PC-3 (cell line): Measurements from ENCODE around the gene SPSB1. TPM values are rescaled to one million over a fixed set of nuclear protein-coding genes. Genes with fewer than 3 reads are reported as not detected.

Experiments used
- ATAC-seq: fragments of 200-7000 bp; cut with Tn5 transposase; 2 replicates; pipeline ENCODE4 v1.9.1; 2020; ENCODE audit warnings: mild to moderate bottlenecking, moderate library complexity
- BruUV-seq: library from RNA; stranded (reverse); fragments of 400-500 nt; replicated peaks from 2 replicates; lab custom pipeline; 2021; lab: Mats Ljungman, UMichigan
- CTCF ChIA-PET: fragments of 300-600 bp; sonication (Branson Sonifier 250); formaldehyde crosslinking; loops from one replicate; lab custom pipeline; 2022; ENCODE audit warnings: antibody characterized with exemption; lab: Charles Lee
- POLR2A ChIA-PET: fragments of 300-600 bp; sonication (Branson Sonifier 250); formaldehyde crosslinking; loops from one replicate; lab custom pipeline; 2022; ENCODE audit warnings: antibody characterized with exemption; ENCODE audit not compliant: unreplicated experiment; lab: Charles Lee
- DNase-seq: peaks from one replicate; pipeline ENCODE4 v3.0.0-alpha.2; 2015
- H2AFZ ChIP-seq: fragments of 300-600 bp; sonication (generic); 2 replicates; pipeline ENCODE4 v1.6.0; 2016; ENCODE audit warnings: antibody characterized with exemption, low read length
- H3F3A ChIP-seq: fragments of 300-600 bp; sonication (generic); one replicate; pipeline ENCODE4 v1.6.0; 2017; ENCODE audit warnings: antibody characterized with exemption, low read length, control low read depth, mild to moderate bottlenecking; ENCODE audit not compliant: unreplicated experiment
- H3K27ac ChIP-seq: fragments of 300-600 bp; sonication (generic); 2 replicates; pipeline ENCODE4 v1.5.1; 2016; ENCODE audit warnings: mild to moderate bottlenecking, low read length
- H3K27me3 ChIP-seq: fragments of 300-600 bp; sonication (generic); 2 replicates; pipeline ENCODE4 v1.6.1; 2016; ENCODE audit warnings: low read length, mixed read lengths
- H3K36me3 ChIP-seq: fragments of 300-600 bp; sonication (generic); 2 replicates; pipeline ENCODE4 v1.6.1; 2016; ENCODE audit warnings: low read depth, mixed run types, low read length, mixed read lengths
- H3K4me1 ChIP-seq: fragments of 300-600 bp; sonication (generic); 2 replicates; pipeline ENCODE4 v1.5.1; 2016; ENCODE audit warnings: low read length; ENCODE audit not compliant: insufficient read depth
- H3K4me2 ChIP-seq: fragments of 300-600 bp; sonication (generic); 2 replicates; pipeline ENCODE4 v1.6.0; 2016; ENCODE audit warnings: low read length
- H3K4me3 ChIP-seq: fragments of 300-600 bp; sonication (generic); 2 replicates; pipeline ENCODE4 v1.5.1; 2016; ENCODE audit warnings: mild to moderate bottlenecking, low read length, mixed read lengths
- H3K79me2 ChIP-seq: fragments of 300-600 bp; sonication (generic); 2 replicates; pipeline ENCODE4 v1.6.1; 2017; ENCODE audit warnings: low read length, mixed read lengths
- H3K9ac ChIP-seq: fragments of 300-600 bp; sonication (generic); 2 replicates; pipeline ENCODE4 v1.6.0; 2016; ENCODE audit warnings: mild to moderate bottlenecking, low read length
- H3K9me2 ChIP-seq: fragments of 300-600 bp; sonication (generic); replicated peaks from 2 replicates; pipeline ENCODE4 v1.6.1; 2016; ENCODE audit warnings: mixed run types, low read length, mixed read lengths
- H3K9me3 ChIP-seq: fragments of 300-600 bp; sonication (generic); 2 replicates; pipeline ENCODE4 v1.6.1; 2016; ENCODE audit warnings: low read length, mixed read lengths
- H4K20me1 ChIP-seq: fragments of 300-600 bp; sonication (generic); 2 replicates; pipeline ENCODE4 v1.6.1; 2016; ENCODE audit warnings: low read length, mixed read lengths
- CTCF ChIP-seq: fragments of 300-600 bp; sonication (generic); conservative IDR thresholded peaks from 2 replicates; pipeline ENCODE4 v1.5.1; 2017; ENCODE audit warnings: antibody characterized with exemption, low read depth, mild to moderate bottlenecking, low read length
- EZH2 ChIP-seq: fragments of 300-600 bp; sonication (generic); IDR thresholded peaks from one replicate; pipeline ENCODE4 v1.6.1; 2017; ENCODE audit warnings: antibody characterized with exemption, mild to moderate bottlenecking, low read length; ENCODE audit not compliant: unreplicated experiment
- EZH2phosphoT487 ChIP-seq: fragments of 300-600 bp; sonication (generic); IDR thresholded peaks from 2 replicates; pipeline ENCODE4 v1.6.1; 2018; ENCODE audit warnings: mild to moderate bottlenecking, antibody characterized with exemption, low read length, borderline replicate concordance
- intact Hi-C: fragments of 100-400 bp; cut with micrococcal nuclease; formaldehyde crosslinking; loops from 2 replicates; pipeline ENCODE4 v1.9.0; 2023
- total RNA-seq: library from RNA; depleted of rRNA; stranded (reverse); fragments of >200 nt; gene quantifications from 2 replicates; pipeline ENCODE4 v1.2.3, GENCODE V29; 2014

The SPSB1 gene
- total RNA-seq, 1 experiment from 2014 or later = 18.1 TPM

GRCh38 chr1:9374748-9375341 lies 82.2 kb downstream of the SPSB1 start:
- H3K9me2 ChIP-seq = no peaks in the 10 kb centered on the region
- intact Hi-C loops = no loop called here
- H3K27ac ChIP-seq = no peak overlapping the region
- H3K9me3 ChIP-seq = no peaks in the 10 kb centered on the region
- H3K9ac ChIP-seq = no peak overlapping the region
- H3K27me3 ChIP-seq = no peaks in the 10 kb centered on the region
- peaks cover 2% of the 10 kb centered on the region; the same call in 1 of the 2 replicates for H3K36me3 ChIP-seq
- H3K4me2 ChIP-seq = no peak overlapping the region
- BruUV-seq = no TSS peak
- no peak overlapping the region for H2AFZ ChIP-seq
- POLR2A ChIA-PET = no interaction called here
- no peak overlapping the region for H3K4me3 ChIP-seq
- no peaks in the 10 kb centered on the region for H3F3A ChIP-seq
- ATAC-seq = no peak
- no peak for DNase-seq
- no peaks in the 10 kb centered on the region for H4K20me1 ChIP-seq
- no peaks in the 10 kb centered on the region for H3K4me1 ChIP-seq
- no peak for TF ChIP-seq EZH2
- no peak for TF ChIP-seq CTCF
- TF ChIP-seq EZH2phosphoT487 = no peak
- CTCF ChIA-PET = no interaction called here
- no peaks in the 10 kb centered on the region for H3K79me2 ChIP-seq

DNA sequence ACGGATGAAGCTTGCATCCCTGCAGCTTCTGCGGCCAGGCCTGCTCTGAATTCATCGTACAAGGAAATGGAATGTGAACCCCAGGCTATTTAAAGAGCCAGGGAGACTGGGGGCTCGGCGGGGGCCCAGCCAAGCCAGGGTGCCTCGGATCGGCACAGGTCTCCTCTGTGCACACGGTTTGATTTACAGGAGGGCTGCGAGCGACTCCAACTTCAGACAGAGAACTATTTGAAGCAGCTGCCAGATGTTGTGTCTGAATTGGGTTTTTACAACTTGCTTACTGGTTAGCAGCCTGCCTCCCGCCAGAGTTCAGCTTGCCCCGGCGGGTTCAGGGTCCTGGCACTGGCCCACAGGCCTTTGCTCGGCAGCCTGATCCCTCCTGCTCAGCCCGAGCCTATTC lies 83.2 kb downstream of the SPSB1 start:
- ChIA-PET CTCF (no interaction called here), POLR2A (no interaction called here)
- no peaks in the 10 kb centered on the region for H3K79me2 ChIP-seq
- no peak overlapping the region for H3K27ac ChIP-seq
- no peak overlapping the region for H3K4me2 ChIP-seq
- ATAC-seq (no peak), DNase-seq (no peak)
- no peak overlapping the region for H3K9ac ChIP-seq
- H3K27me3 ChIP-seq = no peaks in the 10 kb centered on the region
- H3K36me3 ChIP-seq = no peaks in the 10 kb centered on the region
- no peaks in the 10 kb centered on the region for H3K9me3 ChIP-seq
- no peak overlapping the region for H3K4me3 ChIP-seq
- H4K20me1 ChIP-seq = no peaks in the 10 kb centered on the region
- BruUV-seq = no TSS peak
- H3K9me2 ChIP-seq = no peaks in the 10 kb centered on the region
- H2AFZ ChIP-seq = no peak overlapping the region
- no peak for TF ChIP-seq EZH2
- no peak for TF ChIP-seq EZH2phosphoT487
- no peak for TF ChIP-seq CTCF
- intact Hi-C loops = no loop called here
- H3F3A ChIP-seq = no peaks in the 10 kb centered on the region
- H3K4me1 ChIP-seq = no peaks in the 10 kb centered on the region

- H3K9me3 ChIP-seq = no peaks in the 10 kb centered on the region
- H3K9me2 ChIP-seq = no peaks in the 10 kb centered on the region
- H4K20me1 ChIP-seq = no peaks in the 10 kb centered on the region
- H3F3A ChIP-seq = no peaks in the 10 kb centered on the region
- no peaks in the 10 kb centered on the region for H3K4me1 ChIP-seq
- no peaks in the 10 kb centered on the region for H3K79me2 ChIP-seq
- H3K27ac ChIP-seq = no peak overlapping the region
- TF ChIP-seq EZH2 = no peak
- no peak for TF ChIP-seq EZH2phosphoT487
- no peak for TF ChIP-seq CTCF
- ChIA-PET POLR2A (no interaction called here), CTCF (no interaction called here)
- no peaks in the 10 kb centered on the region for H3K36me3 ChIP-seq
- ATAC-seq (no peak), DNase-seq (no peak)
- intact Hi-C loops = no loop called here
- no peaks in the 10 kb centered on the region for H3K27me3 ChIP-seq
- no peak overlapping the region for H2AFZ ChIP-seq
- H3K4me3 ChIP-seq = no peak overlapping the region
- BruUV-seq = no TSS peak
- no peak overlapping the region for H3K9ac ChIP-seq
- H3K4me2 ChIP-seq = no peak overlapping the region
Measured at GRCh38 chr1:9376430-9376829, 83.7 kb downstream of the SPSB1 start.
